IgD-negative memory B cell (primary cell): Measurements from ENCODE around the gene HIP1. TPM values are rescaled to one million over a fixed set of nuclear protein-coding genes. Genes with fewer than 3 reads are reported as not detected.

ENCODE experiments used
- H3K27ac Mint-ChIP-seq, 3 donors: one replicate each; pipeline ENCODE4 v1.8.0; 2020 to 2022; ENCODE audit warnings: mild to moderate bottlenecking in 3 of 3, mixed read lengths in 3 of 3, moderate library complexity in 1 of 3
- H3K27me3 Mint-ChIP-seq: one replicate; pipeline ENCODE4 v1.8.0; 2021; ENCODE audit warnings: mixed read lengths
- H3K36me3 Mint-ChIP-seq: one replicate; pipeline ENCODE4 v1.8.0; 2020; ENCODE audit warnings: mild to moderate bottlenecking, mixed read lengths
- H3K4me1 Mint-ChIP-seq, 3 donors: one replicate each; pipeline ENCODE4 v1.8.0; 2020 to 2022; ENCODE audit warnings: mixed read lengths in 3 of 3, mild to moderate bottlenecking in 1 of 3
- H3K4me3 Mint-ChIP-seq, 4 donors: one replicate each; pipeline ENCODE4 v1.8.0; 2020 to 2022; ENCODE audit warnings: mild to moderate bottlenecking in 4 of 4, mixed read lengths in 4 of 4, moderate library complexity in 3 of 4
- H3K9me3 Mint-ChIP-seq, 3 donors: one replicate each; pipeline ENCODE4 v1.8.0; 2020 to 2021; ENCODE audit warnings: mixed read lengths in 3 of 3, mild to moderate bottlenecking in 1 of 3
- polyA plus RNA-seq: library from polyadenylated mRNA; unstranded; fragments of 300-500 nt; fragmentation: Illumina TruSeq; gene quantifications from one replicate; pipeline ENCODE4 v1.2.3, GENCODE V29; 2021

HIP1 gene
- polyA plus RNA-seq, 1 donor from 2014 or later = 3.4 TPM

GRCh38 chr7:75656740-75657139 lies 82.0 kb downstream of the HIP1 start:
- Mint-ChIP-seq H3K4me1 (peaks cover 0 to 3% (median 0%) of the 10 kb centered on the region in 3 donors), H3K9me3 (no peaks in the 10 kb centered on the region), H3K4me3 (no peak overlapping the region), H3K36me3 (peaks cover 7% of the 10 kb centered on the region), H3K27ac (no peak overlapping the region), H3K27me3 (no peaks in the 10 kb centered on the region)

- Mint-ChIP-seq H3K9me3 (no peaks in the 10 kb centered on the region), H3K27ac (no peak overlapping the region), H3K4me1 (no peaks in the 10 kb centered on the region), H3K36me3 (peaks cover 7% of the 10 kb centered on the region), H3K27me3 (no peaks in the 10 kb centered on the region), H3K4me3 (no peak overlapping the region)
These were observed 83.2 kb downstream of the HIP1 start for GRCh38 chr7:75655536-75655935.

GRCh38 chr7:75654855-75655254 lies 83.9 kb downstream of the HIP1 start:
- no peaks in the 10 kb centered on the region for H3K4me1 Mint-ChIP-seq
- peaks cover 7% of the 10 kb centered on the region for H3K36me3 Mint-ChIP-seq
- no peak overlapping the region for H3K27ac Mint-ChIP-seq

GRCh38 chr7:75653651-75654050 lies 85.1 kb downstream of the HIP1 start:
- Mint-ChIP-seq H3K36me3 (peaks cover 4% of the 10 kb centered on the region), H3K27me3 (no peaks in the 10 kb centered on the region), H3K27ac (no peak overlapping the region), H3K4me1 (no peaks in the 10 kb centered on the region), H3K9me3 (no peaks in the 10 kb centered on the region), H3K4me3 (no peak overlapping the region)

More at GRCh38 chr7:75654855-75655254, 83.9 kb downstream of the HIP1 start:
- Mint-ChIP-seq H3K27me3 (no peaks in the 10 kb centered on the region), H3K9me3 (no peaks in the 10 kb centered on the region), H3K4me3 (no peak overlapping the region)

- H3K9me3 Mint-ChIP-seq = no peaks in the 10 kb centered on the region
- no peak overlapping the region for H3K27ac Mint-ChIP-seq
- H3K36me3 Mint-ChIP-seq = peaks cover 3% of the 10 kb centered on the region
- no peaks in the 10 kb centered on the region for H3K4me1 Mint-ChIP-seq
- H3K4me3 Mint-ChIP-seq = no peak overlapping the region
- H3K27me3 Mint-ChIP-seq = no peaks in the 10 kb centered on the region
These were observed 86.0 kb downstream of the HIP1 start for GRCh38 chr7:75652788-75653187.

GRCh38 chr7:75650681-75651080 lies 88.1 kb downstream of the HIP1 start:
- Mint-ChIP-seq H3K9me3 (no peaks in the 10 kb centered on the region), H3K27me3 (no peaks in the 10 kb centered on the region), H3K36me3 (no peaks in the 10 kb centered on the region), H3K27ac (no peak overlapping the region), H3K4me3 (no peak overlapping the region), H3K4me1 (no peaks in the 10 kb centered on the region)

- Mint-ChIP-seq H3K27me3 (no peaks in the 10 kb centered on the region), H3K4me3 (no peak overlapping the region), H3K4me1 (no peaks in the 10 kb centered on the region), H3K9me3 (no peaks in the 10 kb centered on the region), H3K36me3 (no peaks in the 10 kb centered on the region), H3K27ac (no peak overlapping the region)
These were observed 88.7 kb downstream of the HIP1 start for GRCh38 chr7:75650062-75650461.

- no peaks in the 10 kb centered on the region for H3K36me3 Mint-ChIP-seq
- no peaks in the 10 kb centered on the region for H3K9me3 Mint-ChIP-seq
- no peaks in the 10 kb centered on the region for H3K4me1 Mint-ChIP-seq
- no peak overlapping the region for H3K4me3 Mint-ChIP-seq
- no peak overlapping the region for H3K27ac Mint-ChIP-seq
- no peaks in the 10 kb centered on the region for H3K27me3 Mint-ChIP-seq
These were observed 89.3 kb downstream of the HIP1 start for GRCh38 chr7:75649462-75649861.

GRCh38 chr7:75647709-75648438 lies 90.9 kb downstream of the HIP1 start:
- H3K4me3 Mint-ChIP-seq = no peak overlapping the region
- no peaks in the 10 kb centered on the region for H3K27me3 Mint-ChIP-seq
- H3K36me3 Mint-ChIP-seq = no peaks in the 10 kb centered on the region
- H3K4me1 Mint-ChIP-seq = peaks cover 0 to under 1% (median 0%) of the 10 kb centered on the region in 3 donors
- H3K9me3 Mint-ChIP-seq = no peaks in the 10 kb centered on the region
- peak overlapping the region in 1 of 3 donors; percentile 50 for H3K27ac Mint-ChIP-seq

GRCh38 chr7:75646571-75647102 lies 92.1 kb downstream of the HIP1 start:
- H3K9me3 Mint-ChIP-seq = no peaks in the 10 kb centered on the region
- H3K27ac Mint-ChIP-seq = no peak overlapping the region
- H3K4me3 Mint-ChIP-seq = no peak overlapping the region
- H3K36me3 Mint-ChIP-seq = no peaks in the 10 kb centered on the region
- no peaks in the 10 kb centered on the region for H3K27me3 Mint-ChIP-seq
- H3K4me1 Mint-ChIP-seq = peaks cover 0 to 2% (median 1%) of the 10 kb centered on the region in 3 donors

GRCh38 chr7:75645570-75645969 lies 93.2 kb downstream of the HIP1 start:
- H3K4me3 Mint-ChIP-seq = no peak overlapping the region
- no peaks in the 10 kb centered on the region for H3K36me3 Mint-ChIP-seq
- H3K27ac Mint-ChIP-seq = no peak overlapping the region
- no peaks in the 10 kb centered on the region for H3K27me3 Mint-ChIP-seq
- H3K4me1 Mint-ChIP-seq = peaks cover 0 to 2% (median 1%) of the 10 kb centered on the region in 3 donors
- no peaks in the 10 kb centered on the region for H3K9me3 Mint-ChIP-seq

GRCh38 chr7:75644589-75644988 lies 94.2 kb downstream of the HIP1 start:
- no peak overlapping the region for H3K27ac Mint-ChIP-seq
- H3K4me3 Mint-ChIP-seq = no peak overlapping the region
- no peaks in the 10 kb centered on the region for H3K9me3 Mint-ChIP-seq
- peaks cover 6% of the 10 kb centered on the region for H3K27me3 Mint-ChIP-seq
- H3K4me1 Mint-ChIP-seq = peaks cover 0 to 2% (median 1%) of the 10 kb centered on the region in 3 donors
- H3K36me3 Mint-ChIP-seq = no peaks in the 10 kb centered on the region

GRCh38 chr7:75642810-75643486 lies 95.8 kb downstream of the HIP1 start:
- Mint-ChIP-seq H3K4me1 (peaks cover 0 to 3% (median 1%) of the 10 kb centered on the region in 3 donors), H3K4me3 (peak overlapping the region in 1 of 4 donors; percentile 56), H3K9me3 (no peaks in the 10 kb centered on the region), H3K36me3 (no peaks in the 10 kb centered on the region), H3K27ac (peak overlapping the region; percentile 5 to 50 (median 42)), H3K27me3 (peaks cover 8% of the 10 kb centered on the region)

GRCh38 chr7:75640201-75640600 lies 98.5 kb downstream of the HIP1 start:
- Mint-ChIP-seq H3K27ac (no peak overlapping the region), H3K9me3 (no peaks in the 10 kb centered on the region), H3K4me1 (peaks cover 0 to 3% (median 1%) of the 10 kb centered on the region in 3 donors), H3K27me3 (peaks cover 8% of the 10 kb centered on the region), H3K36me3 (no peaks in the 10 kb centered on the region), H3K4me3 (peak overlapping the region; percentile 25 to 92 (median 84))

GRCh38 chr7:75639886-75640190 lies 98.9 kb downstream of the HIP1 start:
- H3K27me3 Mint-ChIP-seq = peaks cover 8% of the 10 kb centered on the region
- H3K9me3 Mint-ChIP-seq = no peaks in the 10 kb centered on the region
- peaks cover 0 to 3% (median 1%) of the 10 kb centered on the region in 3 donors for H3K4me1 Mint-ChIP-seq
- no peaks in the 10 kb centered on the region for H3K36me3 Mint-ChIP-seq
- peak overlapping the region; percentile 25 to 92 (median 84) for H3K4me3 Mint-ChIP-seq
- peak overlapping the region in 1 of 3 donors; percentile 83 for H3K27ac Mint-ChIP-seq
